HepG2 (cell line): ENCODE results near the gene TMX1. TPM values are rescaled to one million over a fixed set of nuclear protein-coding genes. Genes with fewer than 3 reads are reported as not detected.

Experiments used
- ATAC-seq: fragments of 200-7000 bp; cut with Tn5 transposase; 3 replicates; pipeline ENCODE4 v1.9.1; 2020; ENCODE audit warnings: mild to moderate bottlenecking, moderate library complexity
- BruUV-seq: library from RNA; stranded (reverse); fragments of 400-500 nt; replicated peaks from 2 replicates; lab custom pipeline; 2021; lab: Mats Ljungman, UMichigan
- CTCF ChIA-PET: fragments of 300-600 bp; formaldehyde crosslinking; extraction: SDS; loops from one replicate; lab custom pipeline; 2021; ENCODE audit warnings: low total read pairs, inconsistent platforms, low intra/inter-chr PET ratio; lab: Yijun Ruan, JAX
- POLR2A ChIA-PET: fragments of 350-600 bp; sonication (Branson Sonifier 250); formaldehyde crosslinking; loops from one replicate; lab custom pipeline; 2020; ENCODE audit warnings: antibody characterized with exemption, inconsistent platforms; lab: Yijun Ruan, JAX
- DNase-seq: peaks from one replicate; pipeline ENCODE4 v3.0.0-alpha.2; 2015; ENCODE audit warnings: low spot score
- FAIRE-seq: peaks from 3 replicates; lab custom pipeline; 2011; peaks lifted over from hg19 to GRCh38; lab: Jason Lieb, UNC
- H2AFZ ChIP-seq: one replicate; pipeline ENCODE4 v1.6.1; 2011; ENCODE audit warnings: low read length, inconsistent platforms
- H3K27ac ChIP-seq: fragments of 300-600 bp; 3 replicates; pipeline ENCODE4 v1.8.0; 2011; ENCODE audit warnings: mixed run types, mild to moderate bottlenecking, mixed read lengths, low read length, inconsistent platforms; ENCODE audit not compliant: insufficient read depth; ENCODE audit errors: extremely low read length
- H3K27me3 ChIP-seq, 2 experiments: fragments of 200-600 bp in 1 of 2; 2 replicates in 1 of 2; 3 replicates in 1 of 2; pipeline versions ENCODE4 v1.6.0 to v1.8.0; 2011; ENCODE audit warnings: low read length in 2 of 2, mild to moderate bottlenecking in 2 of 2, moderate library complexity in 2 of 2, inconsistent platforms in 1 of 2; ENCODE audit not compliant: insufficient read depth in 2 of 2, control insufficient read depth in 1 of 2
- H3K36me3 ChIP-seq, 2 experiments: fragments of 200-600 bp in 1 of 2; replicated peaks in 1 of 2; 2 replicates in 1 of 2; 3 replicates in 1 of 2; pipeline versions ENCODE4 v1.5.1 to v1.8.0; 2011; ENCODE audit warnings: low read length in 2 of 2, inconsistent platforms in 1 of 2; ENCODE audit not compliant: insufficient read depth in 2 of 2, control insufficient read depth in 1 of 2
- H3K4me1 ChIP-seq: 2 replicates; pipeline ENCODE4 v1.5.1; 2012; ENCODE audit warnings: low read length, inconsistent platforms; ENCODE audit not compliant: insufficient read depth
- H3K4me2 ChIP-seq: 2 replicates; pipeline ENCODE4 v1.6.0; 2011; ENCODE audit warnings: low read depth, low read length, inconsistent platforms
- H3K4me3 ChIP-seq, 3 experiments: fragments of 200-600 bp in 1 of 3; sonication (generic), shearing (Covaris generic) in 1 of 3; replicated peaks in 1 of 3; 2 replicates each; pipeline ENCODE4 v1.5.1; 2011 to 2016; ENCODE audit warnings: low read length in 3 of 3, inconsistent platforms in 2 of 3, low read depth in 2 of 3, mild to moderate bottlenecking in 2 of 3, control low read depth in 1 of 3, mixed read lengths in 1 of 3; ENCODE audit not compliant: insufficient read depth in 1 of 3
- H3K79me2 ChIP-seq: one replicate; pipeline ENCODE4 v1.6.1; 2011; ENCODE audit warnings: low read length, inconsistent platforms; ENCODE audit not compliant: insufficient read depth
- H3K9ac ChIP-seq: 2 replicates; pipeline ENCODE4 v1.6.0; 2011; ENCODE audit warnings: mild to moderate bottlenecking, low read depth, low read length, inconsistent platforms; ENCODE audit not compliant: insufficient read depth
- H3K9me3 ChIP-seq: 2 replicates; pipeline ENCODE4 v1.5.1; 2012; ENCODE audit warnings: mild to moderate bottlenecking, low read length
- H4K20me1 ChIP-seq: 2 replicates; pipeline ENCODE4 v1.6.0; 2011; ENCODE audit warnings: inconsistent platforms, mild to moderate bottlenecking, low read length, moderate library complexity; ENCODE audit not compliant: insufficient read depth
- E2F1 ChIP-seq: sonication (generic); formaldehyde crosslinking; IDR thresholded peaks from 2 replicates; pipeline ENCODE4 v1.5.0; 2020; ENCODE audit warnings: missing genetic modification reagents
- NFE2L2 ChIP-seq: fragments of 150-350 bp; IDR thresholded peaks from 2 replicates; pipeline ENCODE4 v1.6.1; 2014; ENCODE audit warnings: low read length
- NFIC ChIP-seq: IDR thresholded peaks from 2 replicates; pipeline ENCODE4 v1.6.1; 2012; ENCODE audit warnings: mild to moderate bottlenecking, low read length, inconsistent platforms
- PHF21A ChIP-seq: sonication (generic); formaldehyde crosslinking; IDR thresholded peaks from 2 replicates; pipeline ENCODE4 v1.5.0; 2020; ENCODE audit warnings: mild to moderate bottlenecking, missing genetic modification reagents
- ZNF296 ChIP-seq: sonication (generic); formaldehyde crosslinking; conservative IDR thresholded peaks from 2 replicates; pipeline ENCODE4 v1.5.0; 2020; ENCODE audit warnings: mild to moderate bottlenecking, missing genetic modification reagents
- ZNF646 ChIP-seq: sonication (generic); formaldehyde crosslinking; IDR thresholded peaks from 2 replicates; pipeline ENCODE4 v1.9.0; 2021; ENCODE audit warnings: mild to moderate bottlenecking, missing genetic modification reagents
- ZNF777 ChIP-seq: sonication (generic); formaldehyde crosslinking; IDR thresholded peaks from 2 replicates; pipeline ENCODE4 v1.4.0; 2020; ENCODE audit warnings: missing genetic modification reagents
- WGBS: methylation state at CpG from one replicate; pipeline ENCODE4 v1.1.6; 2017; ENCODE audit warnings: low lambda C conversion rate; 5-methylcytosine and 5-hydroxymethylcytosine counted together
- in situ Hi-C: cut with HindIII; loops from 2 replicates; pipeline ENCODE4 v1.10.0; 2017; ENCODE audit warnings: low pct_unique_long_range_greater_than_20kb; ENCODE audit not compliant: extremely low pct_ligation_motif_present
- intact Hi-C: fragments of 100-400 bp; cut with micrococcal nuclease; formaldehyde crosslinking; loops from one replicate; pipeline ENCODE4 v1.10.0; 2022; ENCODE audit not compliant: unreplicated experiment
- polyA plus RNA-seq, 8 experiments: library from polyadenylated mRNA; depleted of rRNA in 3 of 8; stranded (reverse) in 7 of 8; unstranded in 1 of 8; fragments of >200 nt; fragmentation: Illumina TruSeq in 4 of 8; extraction: Trizol in 4 of 8; gene quantifications; 2 replicates each; pipeline versions ENCODE4 v1.2.1 to v1.2.3, GENCODE V29; 2011 to 2016; ENCODE audit warnings: low read depth in 4 of 8, missing spikeins in 1 of 8, mixed read lengths in 1 of 8; ENCODE audit not compliant: insufficient read depth in 1 of 8
- total RNA-seq, 5 experiments: library from RNA; depleted of rRNA; stranded (reverse); fragments of >200 nt; fragmentation: Illumina TruSeq; extraction: Trizol; gene quantifications; 2 replicates each; pipeline ENCODE4 v1.2.3, GENCODE V29; 2016; ENCODE audit warnings: low read depth in 1 of 5

Gene TMX1
- total and polyA plus RNA-seq, 2 of the 13 experiments (the other 11 are each of a cell fraction or from before 2014, with no cell fraction given), result 23.0 to 56.8 TPM

- no peak for TF ChIP-seq ZNF296
These were observed 32.4 kb upstream of the TMX1 start (continued) for GRCh38 chr14:51207621-51208020.

GRCh38 chr14:51208982-51209381 is 31.1 kb upstream of the TMX1 start:
- 75% methylated on average over 1 of the region's 1 CpG for WGBS
- ATAC-seq (no peak), FAIRE-seq (no peak), DNase-seq (no peak)
- intact Hi-C loops (no loop called here), in situ Hi-C loops (no loop called here)
- no peaks in the 10 kb centered on the region for H4K20me1 ChIP-seq
- no peaks in the 10 kb centered on the region for H3K4me1 ChIP-seq
- no peaks in the 10 kb centered on the region for H3K27me3 ChIP-seq
- H3K4me3 ChIP-seq, result no peak overlapping the region
- no peak overlapping the region for H2AFZ ChIP-seq
- no peak overlapping the region for H3K4me2 ChIP-seq
- no peaks in the 10 kb centered on the region for H3K36me3 ChIP-seq
- H3K27ac ChIP-seq, result no peak overlapping the region
- H3K9me3 ChIP-seq, result no peaks in the 10 kb centered on the region
- H3K79me2 ChIP-seq, result no peaks in the 10 kb centered on the region
- no TSS peak for BruUV-seq
- POLR2A ChIA-PET, result no interaction called here
- TF ChIP-seq NFIC, result no peak
- TF ChIP-seq PHF21A (CRISPR knock-in tag), result no peak
- no peak for TF ChIP-seq ZNF777 (CRISPR knock-in tag)
- TF ChIP-seq E2F1 (CRISPR knock-in tag), result no peak
- no peak for TF ChIP-seq NFE2L2
- TF ChIP-seq ZNF646, result no peak
- CTCF ChIA-PET, result no interaction called here
- no peak overlapping the region for H3K9ac ChIP-seq
